GM21360 (cell line): ENCODE measurements around the gene TPSAB1.
"Not testable (repeated sequence)": the region's sequence is repeated elsewhere in the genome, so short reads cannot be mapped to it uniquely, and the experiment has no call there.

Experiments
- ATAC-seq: cut with Tn5 transposase; IDR thresholded peaks from one replicate; pipeline ENCODE4 v1.9.1; 2021; ENCODE audit warnings: mild to moderate bottlenecking, moderate library complexity; ENCODE audit not compliant: unreplicated experiment

The TPSAB1 gene

DNA sequence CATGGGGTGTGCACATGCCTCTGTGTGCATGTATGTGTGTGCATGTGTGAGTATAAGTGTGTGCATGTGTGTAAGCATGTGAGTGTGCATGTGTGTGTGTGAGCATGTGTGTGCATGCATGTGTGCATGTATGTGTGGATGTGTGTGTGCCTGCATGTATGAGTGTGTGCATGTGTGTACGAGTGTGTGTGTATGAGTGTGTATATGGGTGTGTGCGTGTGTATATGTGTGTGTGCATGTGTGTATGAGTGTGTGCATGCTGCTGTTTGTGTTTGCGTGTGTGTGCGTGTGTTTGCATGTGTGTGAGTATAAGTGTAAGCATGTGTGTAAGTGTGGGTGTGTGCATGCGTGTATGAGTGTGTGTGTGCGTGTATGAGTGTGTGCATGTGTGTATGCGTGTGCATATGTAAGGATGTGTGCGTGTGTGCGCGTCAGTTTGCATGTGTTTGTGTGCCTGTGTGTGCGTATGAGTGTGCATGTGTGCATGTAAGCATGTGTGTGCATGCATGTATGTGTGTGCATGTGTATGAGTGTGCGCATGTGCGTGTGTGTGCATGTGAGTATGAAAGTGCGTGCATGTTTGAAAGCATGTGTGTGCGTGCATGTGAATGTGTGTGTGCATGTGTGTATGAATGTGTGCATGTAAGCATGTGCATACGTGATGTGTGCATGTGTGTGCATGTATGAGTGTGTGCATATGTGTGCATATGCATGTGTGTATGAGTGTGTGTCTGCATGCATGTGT, 24.0 kb downstream of the TPSAB1 start:
- ATAC-seq, result no peak

DNA sequence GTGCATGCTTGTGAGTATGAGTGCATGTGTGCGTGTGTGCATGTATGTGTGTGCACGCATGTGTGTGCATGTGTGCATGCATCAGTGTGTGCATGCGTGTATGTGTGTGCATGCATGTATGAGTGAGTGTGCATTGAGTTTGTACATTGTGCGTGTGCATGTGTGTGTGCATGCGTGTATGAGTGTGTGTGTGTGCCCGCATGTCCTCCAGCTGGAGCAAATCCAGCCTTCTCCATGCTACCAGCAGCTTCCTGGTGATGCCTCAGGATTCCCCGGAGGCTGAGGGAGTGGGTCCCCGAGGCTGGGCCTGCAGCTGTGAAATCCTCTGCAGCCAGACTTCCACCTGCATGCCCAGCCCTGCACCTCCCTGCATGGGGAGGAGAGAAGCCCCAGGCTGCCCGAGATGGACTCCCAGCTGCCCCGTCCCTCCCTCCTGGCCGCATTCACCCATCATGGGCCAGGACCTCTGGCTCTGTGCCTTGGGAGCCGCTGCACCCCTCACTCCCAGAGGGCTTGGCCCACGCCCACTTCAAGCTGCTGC, 24.7 kb downstream of the TPSAB1 start:
- no peak for ATAC-seq

DNA sequence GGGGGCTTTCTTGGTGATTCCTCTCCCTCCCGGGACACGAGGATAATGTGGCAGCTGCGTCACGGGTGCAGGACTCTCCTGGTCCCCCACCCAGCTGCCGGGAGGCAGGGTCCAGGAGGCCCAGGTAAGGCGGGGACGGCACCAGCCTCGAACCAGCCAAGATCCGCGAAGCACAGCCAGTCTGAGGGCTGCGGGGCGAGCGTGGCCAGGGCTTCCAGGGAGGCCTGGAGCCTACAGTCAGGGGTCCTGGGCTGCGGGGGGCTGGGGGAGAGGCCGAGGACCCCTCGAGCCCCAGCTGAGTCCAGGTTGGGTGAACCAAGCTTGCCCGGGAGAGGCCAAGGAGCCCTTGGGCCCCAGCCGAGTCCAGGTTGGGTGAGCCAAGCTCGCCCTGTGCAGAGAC, 25.3 kb downstream of the TPSAB1 start:
- no peak for ATAC-seq

DNA sequence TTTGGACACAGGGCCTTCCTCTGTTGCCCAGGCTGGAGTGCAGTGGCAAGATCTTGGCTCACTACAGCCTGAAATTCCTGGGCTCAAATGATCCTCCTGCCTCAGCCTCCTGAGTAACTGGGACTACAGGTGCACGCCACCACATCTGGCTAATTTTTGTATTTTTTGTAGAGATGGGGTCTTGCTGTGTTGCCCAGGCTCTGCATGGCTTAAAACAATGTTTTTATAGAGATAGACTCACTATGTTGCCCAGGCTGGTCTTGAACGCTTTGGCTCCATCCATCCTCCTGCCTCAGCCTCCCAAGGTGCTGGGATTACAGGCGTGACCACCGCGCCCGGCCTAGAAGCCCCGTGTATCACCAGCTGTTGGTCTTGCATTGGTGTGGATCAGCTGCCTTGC, 28.9 kb downstream of the TPSAB1 start:
- ATAC-seq, result not testable (repeated sequence)

DNA sequence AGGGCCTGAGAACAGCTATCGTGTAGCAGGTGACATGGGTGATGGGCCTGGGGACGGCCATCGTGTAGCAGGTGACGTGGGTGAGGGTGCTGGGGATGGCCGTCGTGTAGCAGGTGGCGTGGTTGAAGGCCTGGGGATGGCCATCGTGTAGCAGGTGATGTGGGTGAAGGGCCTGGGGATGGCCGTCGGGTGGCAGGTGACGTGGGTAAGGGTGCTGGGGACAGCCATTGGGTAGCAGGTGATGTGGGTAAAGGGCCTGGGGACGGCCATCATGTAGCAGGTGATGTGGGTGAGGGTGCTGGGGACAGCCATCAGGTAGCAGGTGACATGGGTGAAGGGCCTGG, 30.8 kb downstream of the TPSAB1 start:
- no peak for ATAC-seq

DNA sequence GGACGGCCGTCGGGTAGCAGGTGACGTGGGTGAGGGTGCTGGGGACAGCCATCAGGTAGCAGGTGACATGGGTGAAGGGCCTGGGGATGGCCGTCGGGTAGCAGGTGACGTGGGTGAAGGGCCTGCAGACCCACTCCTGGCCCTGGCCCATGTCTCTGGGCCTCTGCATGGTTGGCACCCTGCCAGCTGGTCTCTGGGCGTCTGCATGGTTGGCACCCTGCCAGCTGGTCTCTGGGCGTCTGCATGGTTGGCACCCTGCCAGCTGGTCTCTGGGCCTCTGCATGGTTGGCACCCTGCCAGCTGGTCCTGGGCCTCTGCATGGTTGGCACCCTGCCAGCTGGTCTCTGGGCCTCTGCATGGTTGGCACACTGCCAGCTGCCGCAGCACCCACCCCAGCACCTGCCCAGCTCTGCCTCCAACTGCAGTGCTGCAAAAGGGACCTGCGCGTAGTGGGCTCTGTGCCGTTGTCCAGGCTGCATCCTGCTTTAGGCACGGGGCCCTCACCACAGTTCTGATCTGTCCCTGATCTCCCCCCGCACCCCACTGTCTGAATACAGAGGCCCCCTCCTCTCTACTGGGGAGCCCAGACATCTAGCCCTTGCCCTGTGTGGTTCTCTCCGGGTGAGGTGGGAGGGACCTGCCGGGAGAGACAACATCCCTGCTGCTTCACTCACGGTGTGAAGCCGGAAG, 31.4 kb downstream of the TPSAB1 start:
- not testable (repeated sequence) for ATAC-seq

DNA sequence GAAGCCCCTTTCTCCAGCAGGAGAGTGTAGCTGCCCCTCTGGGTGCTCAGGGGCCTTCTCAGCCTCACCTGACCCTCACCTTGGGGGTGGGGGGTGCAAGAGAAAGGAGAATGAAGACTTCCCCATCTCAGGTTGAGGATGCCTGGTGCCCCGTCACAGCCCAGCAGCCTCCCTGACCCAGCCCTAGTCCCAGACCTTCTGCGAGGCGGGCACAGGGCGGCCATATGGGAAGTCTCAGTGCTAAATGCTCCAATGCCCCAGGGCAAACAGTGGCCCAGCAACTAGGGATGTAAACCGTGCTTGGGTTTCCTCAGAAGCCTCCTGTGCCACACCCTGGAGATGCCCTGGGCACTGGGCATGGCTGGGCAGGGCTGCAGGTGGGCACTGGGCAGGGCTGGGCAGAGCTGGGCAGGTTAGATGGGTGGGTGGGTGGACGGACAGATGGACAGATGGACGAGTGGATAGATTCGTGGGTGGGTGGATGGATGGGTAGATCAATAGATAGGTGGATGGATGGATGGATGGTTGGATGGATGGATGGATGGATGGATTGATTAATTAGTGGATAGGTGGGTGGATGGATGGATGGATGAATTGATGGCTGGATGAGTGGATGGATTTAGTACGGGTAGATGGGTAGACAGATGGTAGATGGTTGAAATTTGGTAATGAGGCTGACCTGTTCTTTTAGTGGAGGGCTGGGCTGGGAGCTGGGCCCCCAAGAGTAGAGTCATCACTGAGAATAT, 32.1 kb downstream of the TPSAB1 start:
- ATAC-seq, result no peak

DNA sequence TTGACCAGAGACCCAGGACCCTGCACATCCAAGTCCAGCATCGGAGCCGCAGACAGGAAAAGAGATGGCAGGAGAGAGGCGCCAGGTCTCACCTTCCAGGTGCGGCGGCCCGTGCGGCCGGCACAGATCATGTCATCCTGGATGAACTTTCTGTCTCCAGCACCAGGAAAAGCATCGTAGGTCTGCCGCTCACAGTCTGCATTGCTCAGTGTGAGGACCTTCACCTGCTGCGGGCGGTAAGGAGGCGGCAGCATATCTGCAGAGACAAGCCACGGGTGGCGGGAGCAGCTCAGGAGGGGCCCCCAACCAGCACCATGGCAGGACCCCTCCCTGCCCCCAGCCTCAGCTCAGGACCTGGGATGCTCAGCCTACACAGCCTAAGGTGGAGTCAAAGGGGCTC, 33.3 kb downstream of the TPSAB1 start:
- ATAC-seq, result no peak

DNA sequence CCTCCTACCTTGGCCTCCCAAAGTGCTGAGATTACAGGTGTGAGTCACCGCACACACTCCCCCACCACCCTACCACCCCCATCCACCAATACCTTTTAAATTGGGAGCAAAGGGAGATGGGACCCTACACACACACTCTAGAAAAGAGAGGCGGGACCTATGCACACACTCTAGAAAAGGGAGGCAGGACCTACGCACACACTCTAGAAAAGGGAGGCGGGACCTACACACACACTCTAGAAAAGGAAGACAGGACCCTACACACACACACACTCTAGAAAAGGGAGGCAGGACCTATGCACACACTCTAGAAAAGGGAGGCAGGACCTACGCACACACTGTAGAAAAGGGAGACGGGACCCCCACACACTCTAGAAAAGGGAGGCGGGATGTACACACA, 34.3 kb downstream of the TPSAB1 start:
- ATAC-seq, result no peak

DNA sequence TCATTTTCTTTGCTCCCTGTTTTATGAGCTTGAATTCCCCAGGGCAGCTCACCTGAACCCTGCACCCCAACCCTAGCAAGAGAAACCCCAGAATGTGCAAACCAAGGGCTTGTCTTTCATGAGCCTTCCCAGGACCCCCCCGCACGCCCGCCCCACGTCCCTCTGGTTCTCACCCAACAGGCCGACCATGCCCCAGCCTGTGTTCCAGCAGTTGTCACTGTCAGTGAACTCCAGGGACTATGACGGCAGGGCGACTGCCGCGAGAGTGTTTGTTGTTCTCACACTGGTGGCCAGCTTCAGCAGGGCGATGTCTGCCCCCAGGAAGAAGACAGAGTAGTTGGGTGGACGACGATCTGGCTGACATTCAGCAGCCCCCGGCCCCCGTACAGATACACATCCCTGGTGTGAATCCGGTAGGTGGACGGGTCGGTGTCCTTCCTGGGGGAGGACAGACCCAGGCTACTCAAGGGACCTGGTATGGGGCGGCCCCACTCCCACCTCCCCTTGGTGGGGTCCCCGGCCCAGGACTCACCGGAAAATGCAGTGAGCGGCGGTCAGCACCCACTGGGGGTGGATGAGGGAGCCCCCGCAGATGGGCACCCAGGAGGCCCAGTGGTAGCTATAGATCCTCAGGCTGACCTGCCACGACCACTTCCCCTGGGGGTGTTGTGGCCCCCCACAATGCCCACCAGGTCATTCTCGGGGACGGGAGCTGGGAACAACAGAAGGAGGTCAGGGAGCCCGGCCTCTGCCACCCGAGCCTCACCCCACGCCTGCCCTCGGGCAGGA, 35.5 kb downstream of the TPSAB1 start:
- ATAC-seq, result no peak

DNA sequence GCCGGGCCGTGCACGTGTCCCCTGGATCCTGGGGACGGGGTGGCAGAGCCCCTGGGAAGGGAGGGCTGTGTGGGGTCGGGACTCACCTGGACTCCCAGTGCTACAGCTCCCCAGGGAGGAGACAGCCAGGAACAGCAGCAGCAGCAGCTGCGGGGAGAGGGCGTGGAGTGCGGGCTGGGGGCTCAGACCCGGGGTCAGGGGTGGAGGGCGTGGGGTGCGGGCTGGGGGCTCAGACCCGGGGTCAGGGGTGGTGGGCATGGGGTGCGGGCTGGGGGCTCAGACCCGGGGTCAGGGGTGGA, 36.0 kb downstream of the TPSAB1 start:
- no peak for ATAC-seq

DNA sequence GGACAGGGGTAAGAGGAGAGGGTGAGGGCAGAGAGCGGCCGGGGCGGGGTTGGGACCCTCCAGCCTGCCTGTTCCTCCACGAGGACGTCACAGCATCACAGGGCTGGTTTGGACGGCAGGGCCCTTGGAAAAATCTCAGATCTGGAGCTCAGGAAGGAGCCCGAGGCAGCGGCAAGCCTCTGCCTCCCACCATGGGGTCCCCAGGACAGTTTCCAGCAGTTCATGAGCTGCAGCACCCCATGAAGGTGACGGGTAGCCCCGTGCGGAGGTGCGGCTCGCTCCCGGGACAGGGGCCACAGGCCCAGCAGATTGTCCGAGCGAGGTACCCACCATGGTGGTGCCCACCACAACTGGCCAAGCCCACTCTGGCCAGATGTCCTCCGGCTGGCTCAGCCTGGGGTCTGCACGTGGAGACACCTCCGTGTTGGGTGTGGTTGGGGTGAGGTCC, 36.7 kb downstream of the TPSAB1 start:
- no peak for ATAC-seq

DNA sequence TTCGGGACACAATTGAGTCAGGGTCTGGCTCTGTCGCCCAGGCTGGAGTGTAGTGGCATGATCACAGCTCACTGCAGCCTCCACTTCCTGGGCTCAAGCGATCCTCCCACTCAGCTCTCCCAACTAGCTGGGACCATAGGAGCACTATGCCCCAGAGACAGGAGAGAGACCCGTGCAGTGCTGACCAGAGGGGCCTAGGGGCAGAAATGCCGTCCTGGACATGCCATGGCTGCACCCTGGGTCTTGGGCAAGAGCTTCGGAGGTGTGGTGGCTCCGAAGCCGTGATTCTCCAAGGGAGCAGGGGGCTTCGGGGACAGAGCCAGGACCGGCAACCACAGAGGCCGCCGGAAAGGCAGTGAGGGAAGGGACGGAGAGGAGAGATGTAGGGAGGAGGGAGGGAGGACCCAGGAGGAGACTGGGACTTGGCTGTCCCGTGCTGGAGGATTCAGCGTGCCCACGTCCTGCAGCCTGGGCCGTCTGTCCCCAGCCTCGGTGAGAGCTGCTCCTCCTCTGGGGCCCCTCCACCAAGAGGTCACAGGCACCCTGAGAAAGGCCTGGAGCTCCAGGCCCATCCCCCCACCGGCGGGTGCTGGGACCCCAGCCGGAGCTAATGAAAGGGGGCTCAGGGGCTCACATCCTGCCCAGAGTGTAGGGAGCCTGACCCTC, 37.2 kb downstream of the TPSAB1 start:
- no peak for ATAC-seq

DNA sequence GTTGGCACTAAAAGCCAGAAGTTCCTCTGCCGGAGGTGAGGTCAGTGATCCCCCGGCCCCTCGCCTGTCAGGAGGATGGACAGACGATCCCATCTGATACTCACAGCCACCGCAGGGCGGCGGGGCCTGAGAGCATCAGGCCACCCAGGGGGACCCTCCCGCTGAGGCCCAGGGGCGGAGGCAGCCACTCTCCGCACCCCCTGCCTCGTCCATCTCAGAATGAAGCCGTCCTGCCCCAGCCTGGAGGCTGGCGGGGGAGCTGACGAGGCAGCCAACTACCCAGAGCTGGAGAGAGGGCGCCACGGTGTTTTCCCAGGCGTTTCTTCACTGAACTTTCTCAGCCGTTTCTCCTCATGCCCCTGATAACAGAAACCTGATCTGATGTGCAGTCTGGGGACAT, 38.0 kb downstream of the TPSAB1 start:
- no peak for ATAC-seq

DNA sequence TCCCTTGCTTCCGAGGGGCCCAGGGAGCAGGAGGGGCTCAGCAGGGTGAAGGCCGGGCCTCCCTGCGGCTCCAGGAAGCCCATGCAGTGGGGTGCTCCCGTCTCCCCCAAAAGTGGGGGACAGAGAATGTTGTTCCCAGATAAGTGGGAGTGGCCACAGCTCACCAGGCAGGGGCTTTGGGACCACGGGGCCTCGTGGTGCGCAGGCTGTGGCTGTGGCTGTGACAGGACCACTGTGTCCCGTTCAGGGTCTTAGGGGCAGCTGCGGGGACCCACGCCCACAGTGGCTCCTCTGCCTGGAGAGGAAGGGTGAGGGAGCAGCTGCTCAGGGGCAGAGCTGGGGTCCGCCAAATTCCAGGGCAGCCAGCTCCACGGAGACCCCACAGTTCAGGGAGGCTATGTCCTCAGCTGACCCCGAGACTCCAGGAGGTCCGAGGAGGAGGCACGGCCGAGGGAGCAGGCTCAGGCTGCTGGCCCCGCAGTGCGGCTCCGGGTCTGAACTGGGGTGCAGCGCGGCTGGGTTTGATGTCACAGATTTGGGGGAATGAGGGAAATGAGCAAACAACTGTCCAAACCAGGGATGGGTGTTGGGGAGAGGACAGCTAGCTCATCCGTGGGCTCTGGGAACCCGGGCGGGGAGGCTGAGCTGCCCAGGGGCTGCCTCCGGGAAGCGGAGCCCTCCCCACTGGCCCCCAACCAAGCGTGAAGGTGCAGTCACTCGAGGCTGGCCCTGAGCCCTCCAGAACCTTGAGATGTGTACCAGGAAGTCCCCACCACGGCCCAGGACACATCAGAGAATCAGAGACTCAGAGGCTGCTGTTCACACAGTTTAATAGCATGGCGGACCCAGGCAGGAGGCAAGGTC, 38.8 kb downstream of the TPSAB1 start:
- ATAC-seq, result no peak

DNA sequence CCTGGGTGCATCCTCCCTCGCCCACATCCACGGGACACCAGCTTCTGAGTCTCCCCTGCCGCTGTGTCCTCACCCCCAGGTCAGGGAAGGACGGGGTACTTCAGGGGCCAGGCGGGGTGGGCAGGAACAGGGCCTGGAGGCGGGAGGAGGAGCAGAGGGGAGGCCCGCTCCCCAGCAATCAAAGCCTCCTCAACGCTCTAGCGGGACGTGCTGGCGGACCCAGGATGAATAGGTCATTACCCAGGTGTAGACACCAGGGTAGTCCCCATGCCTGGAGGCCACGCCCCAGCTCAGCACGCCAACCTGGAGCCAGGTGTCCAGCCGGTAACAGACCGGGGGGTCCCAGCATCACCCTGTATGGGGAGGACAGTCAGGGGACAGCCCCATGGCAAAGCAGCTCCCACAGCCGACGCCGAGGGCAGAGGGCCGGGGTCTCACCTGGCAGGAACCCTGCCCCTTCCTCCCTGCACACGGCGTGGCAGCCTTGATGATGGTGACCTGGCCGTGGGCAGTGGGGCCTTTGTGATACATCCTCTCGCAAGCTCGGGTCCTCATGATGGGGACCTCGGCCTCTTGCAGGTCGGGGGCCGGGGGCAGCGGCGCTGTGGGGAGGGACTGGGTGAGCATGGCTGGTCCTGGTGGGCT, 39.6 kb downstream of the TPSAB1 start:
- no peak for ATAC-seq

DNA sequence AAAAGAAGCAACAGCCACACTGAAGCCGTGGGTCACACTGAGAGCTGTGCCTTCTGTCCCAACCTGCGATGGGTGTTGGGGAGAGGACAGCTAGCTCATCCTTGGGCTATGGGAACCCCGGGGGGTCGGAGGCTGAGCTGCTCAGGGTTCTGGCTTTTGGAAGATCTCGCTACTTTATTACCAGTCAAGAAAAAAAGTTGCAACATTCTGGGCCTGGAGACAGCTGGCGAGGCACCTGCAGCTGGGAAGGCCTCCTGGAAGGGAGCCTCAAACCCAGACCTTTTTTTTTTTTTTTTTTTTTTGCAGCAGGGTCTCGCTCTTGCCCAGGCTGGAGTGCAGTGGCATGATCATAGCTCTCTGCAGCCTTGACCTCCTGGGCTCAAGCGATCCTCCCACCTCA, 40.3 kb downstream of the TPSAB1 start:
- ATAC-seq, result no peak

DNA sequence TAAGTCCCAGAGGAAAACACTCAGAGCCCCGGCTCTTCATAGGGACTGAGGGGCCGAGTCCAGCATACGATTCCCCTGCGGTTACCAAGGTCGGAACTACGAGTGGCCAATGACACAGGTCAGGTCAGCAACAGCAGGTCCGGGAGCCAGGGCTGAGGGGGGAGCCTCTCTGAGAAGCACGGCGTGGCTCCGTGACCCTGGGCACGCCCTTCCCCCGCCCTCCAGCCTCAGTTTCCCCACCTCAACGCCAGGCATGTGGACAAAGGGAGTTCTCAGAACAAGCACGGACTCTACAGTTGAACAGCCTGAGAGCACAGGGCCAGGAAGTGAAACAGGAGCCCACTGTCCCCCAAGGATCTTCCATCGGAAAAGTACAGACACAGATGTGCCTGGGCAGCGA, 41.0 kb downstream of the TPSAB1 start:
- no peak for ATAC-seq

DNA sequence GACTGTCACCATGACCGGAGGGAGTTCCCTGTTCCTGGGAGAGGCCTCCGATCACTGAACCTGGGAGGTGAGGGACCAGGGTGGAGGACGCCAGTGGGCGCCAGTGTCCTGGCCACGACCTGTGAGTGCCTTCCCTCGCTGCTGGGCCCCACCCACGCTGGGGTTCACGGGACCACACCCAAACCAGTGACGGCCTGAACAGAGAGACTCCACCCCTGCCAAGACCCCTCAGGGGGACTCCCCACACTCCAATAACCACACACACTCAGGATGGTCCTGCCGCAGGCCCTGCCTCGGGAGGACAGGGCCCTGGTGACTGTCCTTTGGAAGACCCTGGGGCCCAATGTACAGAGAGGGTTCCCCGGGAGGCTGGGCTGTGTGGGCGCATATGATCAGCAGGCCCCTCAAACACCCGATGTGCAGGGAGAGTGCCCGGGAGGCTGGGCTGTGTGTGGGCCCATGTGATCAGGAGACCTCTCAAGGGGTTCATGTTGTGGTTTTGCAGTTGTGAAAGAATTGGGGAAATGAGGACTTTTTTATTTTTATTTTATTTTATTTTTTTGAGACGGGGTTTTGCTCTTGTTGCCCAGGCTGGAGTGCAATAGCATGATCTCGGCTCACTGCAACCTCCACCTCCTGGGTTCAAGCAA, 41.9 kb downstream of the TPSAB1 start:
- ATAC-seq, result no peak
